Measurements from ENCODE around the gene PRM2.

The PRM2 gene

GRCh38 chr16:11245988-11246387, 30.3 kb downstream of the PRM2 start:
- TF ChIP-seq CTCF (IDR thresholded peaks at IDR 0.05; ENCODE audit: control extremely low read depth, extremely low read depth, low read depth, missing control alignments): no peak
- POLR2A ChIA-PET: interaction anchor here (0.9 to 1.9 kb wide), 2 partner anchors 10 to 170 kb away, joined by 3 to 7 read pairs; partner anchors contain the start of gene SOCS1
- no peak for DNase-seq (ENCODE audit: extremely low spot score)
- CTCF ChIA-PET: interaction anchor here (0.8 to 3.0 kb wide), 4 partner anchors 8 to 282 kb away, joined by 3 to 14 read pairs (median 6); partner anchors contain the start of gene SOCS1

DNA sequence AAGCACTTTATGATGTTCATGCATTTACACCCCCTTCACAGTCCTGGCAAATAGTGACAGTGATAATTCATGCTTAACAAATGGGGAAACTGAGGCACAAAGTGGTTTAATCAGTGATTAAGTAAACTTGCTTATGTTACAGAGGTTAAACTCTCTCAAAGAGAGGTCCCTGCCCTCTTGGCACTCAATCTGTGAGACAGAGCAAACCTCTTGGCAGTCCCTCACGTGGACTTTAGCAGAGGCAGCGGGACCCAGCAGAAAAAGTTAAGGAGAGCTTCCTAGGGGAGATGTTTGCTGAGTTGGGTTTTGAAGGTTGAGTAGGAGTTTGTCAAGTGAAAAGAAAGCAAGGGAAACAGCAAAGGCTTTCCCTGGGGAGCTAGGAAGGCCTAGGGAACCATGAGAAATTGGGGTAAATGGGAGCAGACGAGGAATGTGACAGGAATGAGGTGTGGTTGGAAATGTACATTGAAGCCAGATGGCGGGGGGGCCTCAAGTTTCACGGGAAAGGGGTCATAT, 31.0 kb downstream of the PRM2 start:
- no peak for DNase-seq (ENCODE audit: extremely low spot score)
- no peak for TF ChIP-seq CTCF (IDR thresholded peaks at IDR 0.05; ENCODE audit: control extremely low read depth, extremely low read depth, low read depth, missing control alignments)
- POLR2A ChIA-PET: interaction anchor here (0.6 to 1.9 kb wide), 2 partner anchors 10 to 229 kb away, joined by 4 to 7 read pairs; partner anchors contain the start of gene SOCS1
- CTCF ChIA-PET: interaction anchor here (1.3 to 1.7 kb wide), 2 partner anchors 10 kb away, joined by 5 to 7 read pairs; partner anchors contain the start of gene SOCS1

GRCh38 chr16:11242658-11243057, 33.6 kb downstream of the PRM2 start:
- TF ChIP-seq CTCF (IDR thresholded peaks at IDR 0.05; ENCODE audit: control extremely low read depth, extremely low read depth, low read depth, missing control alignments): no peak
- POLR2A ChIA-PET: no interaction called here
- CTCF ChIA-PET: interaction anchor here (1.0 kb wide), 1 partner anchor 12 kb away, joined by 3 read pairs; no protein-coding TSS in a partner anchor
- no peak for DNase-seq (ENCODE audit: extremely low spot score)

- ChIA-PET POLR2A (interaction anchor here (1.2 kb wide), 1 partner anchor 14 kb away, joined by 6 read pairs; the partner anchor contains the start of gene SOCS1), CTCF (interaction anchor here (1.0 to 1.4 kb wide), 2 partner anchors 11 to 15 kb away, joined by 3 to 4 read pairs; partner anchors contain the start of gene SOCS1)
- TF ChIP-seq CTCF (IDR thresholded peaks at IDR 0.05; ENCODE audit: control extremely low read depth, extremely low read depth, low read depth, missing control alignments): no peak
- DNase-seq (ENCODE audit: extremely low spot score): no peak
Observed at GRCh38 chr16:11241480-11242204, 34.6 kb downstream of the PRM2 start.

- TF ChIP-seq CTCF (IDR thresholded peaks at IDR 0.05; ENCODE audit: control extremely low read depth, extremely low read depth, low read depth, missing control alignments): no peak
- CTCF ChIA-PET: interaction anchor here (1.1 to 1.4 kb wide), 2 partner anchors 15 to 291 kb away, joined by 3 to 4 read pairs; partner anchors contain the start of gene SOCS1
- POLR2A ChIA-PET: interaction anchor here (1.2 kb wide), 1 partner anchor 15 kb away, joined by 6 read pairs; the partner anchor contains the start of gene SOCS1
- DNase-seq (ENCODE audit: extremely low spot score): no peak
Observed at GRCh38 chr16:11240636-11241473, 35.4 kb downstream of the PRM2 start.

Measured in GM10248 (cell line).